Neural cell (in vitro differentiated cells): Measurements from ENCODE around the gene AP5Z1.

Experiments used
- CTCF ChIP-seq: fragments of 450-650 bp; IDR thresholded peaks from 2 replicates; pipeline ENCODE4 v1.5.1; 2014; ENCODE audit warnings: antibody characterized with exemption, mild to moderate bottlenecking, moderate library complexity; ENCODE audit not compliant: poor library complexity, severe bottlenecking
- EP300 ChIP-seq: fragments of 450-650 bp; conservative IDR thresholded peaks from 2 replicates; pipeline ENCODE4 v1.6.1; 2014; ENCODE audit warnings: antibody characterized with exemption, mild to moderate bottlenecking, moderate library complexity; ENCODE audit not compliant: poor library complexity, severe bottlenecking
- EZH2 ChIP-seq: fragments of 200-600, 300-800 bp; shearing (Covaris generic), sonication (generic); IDR thresholded peaks from 2 replicates; pipeline ENCODE4 v1.6.1; 2014; ENCODE audit warnings: antibody characterized with exemption, low read length, borderline replicate concordance, mild to moderate bottlenecking; ENCODE audit not compliant: insufficient read depth, poor library complexity, severe bottlenecking
- MXI1 ChIP-seq: fragments of 450-650 bp; conservative IDR thresholded peaks from 2 replicates; pipeline ENCODE4 v1.6.1; 2014; ENCODE audit warnings: antibody characterized with exemption, mild to moderate bottlenecking; ENCODE audit not compliant: poor library complexity, severe bottlenecking
- POLR2AphosphoS5 ChIP-seq: IDR thresholded peaks from 2 replicates; pipeline ENCODE4 v1.6.1; 2012
- RAD21 ChIP-seq: fragments of 450-650 bp; conservative IDR thresholded peaks from 2 replicates; pipeline ENCODE4 v1.6.1; 2014; ENCODE audit warnings: antibody characterized with exemption, mild to moderate bottlenecking, moderate library complexity
- REST ChIP-seq: IDR thresholded peaks from 2 replicates; pipeline ENCODE4 v1.6.1; 2012; ENCODE audit warnings: borderline replicate concordance
- SMC3 ChIP-seq: fragments of 450-650 bp; conservative IDR thresholded peaks from 2 replicates; pipeline ENCODE4 v1.6.1; 2014; ENCODE audit warnings: antibody characterized with exemption, mild to moderate bottlenecking, moderate library complexity; ENCODE audit not compliant: poor library complexity
- TAF1 ChIP-seq: IDR thresholded peaks from 2 replicates; pipeline ENCODE4 v1.6.1; 2012; ENCODE audit warnings: low read depth

DNA sequence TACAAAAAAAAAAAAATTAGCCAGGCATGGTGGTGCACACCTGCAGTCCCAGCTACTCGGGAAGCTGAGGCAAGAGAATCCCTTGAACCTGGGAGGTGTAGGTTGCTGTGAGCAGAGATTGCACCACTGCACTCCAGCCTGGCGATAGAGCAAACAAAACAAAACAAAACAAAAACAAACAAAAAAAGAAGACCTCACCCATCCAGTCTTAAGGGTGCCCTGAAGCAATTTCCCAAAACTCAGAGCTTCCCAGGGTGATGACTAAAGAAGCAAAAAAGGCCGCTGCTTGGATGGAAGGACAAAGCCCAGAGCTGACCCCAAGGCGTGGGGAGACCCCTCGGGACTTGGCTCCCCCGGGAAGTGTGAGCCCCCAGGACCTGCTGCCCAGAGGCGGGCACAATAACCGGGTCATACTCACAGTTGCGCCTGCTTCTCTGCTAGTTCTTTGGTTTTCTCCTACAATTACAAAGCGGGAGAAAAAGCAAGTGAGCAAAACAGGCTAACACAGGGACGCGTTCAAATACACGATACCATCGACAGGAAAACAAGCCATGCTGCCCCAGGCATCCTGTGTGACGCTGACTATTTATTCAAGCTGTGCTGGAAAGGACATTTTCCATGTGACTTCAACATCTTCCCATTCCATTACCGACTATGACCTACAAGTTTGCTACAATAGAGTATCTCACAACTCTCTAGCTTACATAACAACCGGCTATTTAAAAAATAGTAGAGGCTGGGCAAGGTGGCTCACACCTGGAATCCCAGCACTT is 56.5 kb downstream of the AP5Z1 start:
- TF ChIP-seq EZH2 (no peak), CTCF (no peak), TAF1 (no peak), MXI1 (no peak), RAD21 (no peak), EP300 (no peak), SMC3 (no peak), REST (no peak), POLR2AphosphoS5 (no peak)
